GM12865 (cell line): ENCODE measurements around the gene GRIN1.

Experiments
- DNase-seq: peaks from one replicate; pipeline ENCODE4 v3.0.0; 2010; ENCODE audit warnings: low read depth
- H3K4me3 ChIP-seq: 2 replicates; pipeline ENCODE4 v1.5.1; 2011; ENCODE audit warnings: mild to moderate bottlenecking, low read depth, low read length, control low read depth
- CTCF ChIP-seq: IDR thresholded peaks from 2 replicates; pipeline ENCODE4 v1.5.1; 2011; ENCODE audit warnings: low read length, control low read depth, low read depth, inconsistent platforms; ENCODE audit not compliant: insufficient read depth; ENCODE audit errors: missing control alignments

The GRIN1 gene

GRCh38 chr9:137166380-137167229 is 27.7 kb downstream of the GRIN1 start:
- no peak overlapping the region for H3K4me3 ChIP-seq
- no peak for TF ChIP-seq CTCF
- no peak for DNase-seq

GRCh38 chr9:137167277-137167746 is 28.4 kb downstream of the GRIN1 start:
- TF ChIP-seq CTCF = no peak
- no peak for DNase-seq
- no peak overlapping the region for H3K4me3 ChIP-seq

- peak overlapping the region; percentile 48 for H3K4me3 ChIP-seq
- peak; percentile 59 for DNase-seq
- TF ChIP-seq CTCF = no peak
Observed at GRCh38 chr9:137167747-137168572, 29.0 kb downstream of the GRIN1 start.

GRCh38 chr9:137168573-137168903 is 29.6 kb downstream of the GRIN1 start:
- peak; percentile 38 for DNase-seq
- TF ChIP-seq CTCF = no peak
- peak overlapping the region; percentile 48 for H3K4me3 ChIP-seq

GRCh38 chr9:137168904-137169856 is 30.2 kb downstream of the GRIN1 start:
- peak; percentile 82 for DNase-seq
- TF ChIP-seq CTCF = no peak
- peak overlapping the region; percentile 48 for H3K4me3 ChIP-seq

GRCh38 chr9:137169896-137170358 is 31.0 kb downstream of the GRIN1 start, which contains the start of gene LRRC26:
Gene LRRC26 (minus strand): TSS chr9:137170051. CDS start chr9:137169943, 108 bp downstream.
- DNase-seq = no peak
- H3K4me3 ChIP-seq = peak within 1 kb of the TSS; percentile 48
- no peak for TF ChIP-seq CTCF
